CD14-positive monocyte (primary cell): ENCODE measurements around the gene LYPLAL1. TPM values are rescaled to one million over a fixed set of nuclear protein-coding genes. Genes with fewer than 3 reads are reported as not detected.

ENCODE experiments used
- DNase-seq, 3 donors: peaks; one replicate each; pipeline ENCODE4 v3.0.0-alpha.2; 2011 to 2022
- H2AFZ ChIP-seq: 2 replicates; pipeline ENCODE4 v1.6.0; 2012; ENCODE audit warnings: mild to moderate bottlenecking, low read depth, low read length, inconsistent platforms; ENCODE audit not compliant: insufficient read depth, poor library complexity, severe bottlenecking
- H3K27ac ChIP-seq, 2 donors: 1 replicate in 1 of 2; 2 replicates in 1 of 2; pipeline ENCODE4 v1.5.1; 2012 to 2013; ENCODE audit warnings: low read length in 2 of 2, control low read depth in 1 of 2, inconsistent platforms in 1 of 2, low read depth in 1 of 2, mild to moderate bottlenecking in 1 of 2
- H3K27me3 ChIP-seq, 2 donors: one replicate each; pipeline versions ENCODE4 v1.6.0 to v1.6.1; 2011 to 2013; ENCODE audit warnings: low read length in 2 of 2; ENCODE audit not compliant: control insufficient read depth in 2 of 2, insufficient read depth in 2 of 2
- H3K36me3 ChIP-seq, 2 donors: replicated peaks in 1 of 2; 1 replicate in 1 of 2; 2 replicates in 1 of 2; pipeline versions ENCODE4 v1.5.1 to v1.6.1; 2012 to 2013; ENCODE audit warnings: low read length in 2 of 2, control low read depth in 1 of 2, inconsistent platforms in 1 of 2, mild to moderate bottlenecking in 1 of 2; ENCODE audit not compliant: insufficient read depth in 2 of 2, control insufficient read depth in 1 of 2
- H3K4me1 ChIP-seq, 2 donors: 1 replicate in 1 of 2; 2 replicates in 1 of 2; pipeline versions ENCODE4 v1.5.1 to v1.6.1; 2012 to 2013; ENCODE audit warnings: low read length in 2 of 2, control low read depth in 1 of 2, inconsistent platforms in 1 of 2, mild to moderate bottlenecking in 1 of 2, moderate library complexity in 1 of 2; ENCODE audit not compliant: insufficient read depth in 2 of 2, control insufficient read depth in 1 of 2
- H3K4me2 ChIP-seq: replicated peaks from 2 replicates; pipeline ENCODE3; 2012; ENCODE audit warnings: low read length, moderate library complexity, mild to moderate bottlenecking; ENCODE audit not compliant: poor library complexity, severe bottlenecking; ENCODE audit errors: extremely low read depth
- H3K4me3 ChIP-seq, 3 experiments: fragments of 200-600 bp in 1 of 3; sonication (generic) in 1 of 3; replicated peaks in 1 of 3; 1 replicate in 2 of 3; 2 replicates in 1 of 3; pipeline ENCODE4 v1.5.1; 2011 to 2013; ENCODE audit warnings: low read length in 3 of 3, mild to moderate bottlenecking in 3 of 3, control low read depth in 2 of 3, low read depth in 2 of 3, inconsistent platforms in 1 of 3, moderate library complexity in 1 of 3
- H3K79me2 ChIP-seq: 2 replicates; pipeline ENCODE4 v1.6.0; 2012; ENCODE audit warnings: mild to moderate bottlenecking, control low read depth, inconsistent platforms, low read length, moderate library complexity; ENCODE audit not compliant: insufficient read depth
- H3K9ac ChIP-seq: 2 replicates; pipeline ENCODE4 v1.6.0; 2017; ENCODE audit warnings: low read length, mild to moderate bottlenecking; ENCODE audit not compliant: insufficient read depth, poor library complexity, severe bottlenecking
- H3K9me3 ChIP-seq, 2 donors: replicated peaks in 1 of 2; 1 replicate in 1 of 2; 2 replicates in 1 of 2; pipeline versions ENCODE4 v1.5.1 to v1.6.1; 2012 to 2013; ENCODE audit warnings: low read length in 2 of 2, control low read depth in 1 of 2; ENCODE audit not compliant: control insufficient read depth in 1 of 2, insufficient read depth in 1 of 2
- H4K20me1 ChIP-seq: 2 replicates; pipeline ENCODE4 v1.6.0; 2012; ENCODE audit warnings: mild to moderate bottlenecking, low read length, control low read depth, moderate library complexity; ENCODE audit not compliant: insufficient read depth
- H3K27ac Mint-ChIP-seq, 7 donors: one replicate each; pipeline ENCODE4 v1.8.0; 2020; ENCODE audit warnings: mild to moderate bottlenecking in 7 of 7, mixed read lengths in 7 of 7, moderate library complexity in 6 of 7, inconsistent platforms in 2 of 7
- H3K27me3 Mint-ChIP-seq, 3 donors: one replicate each; pipeline ENCODE4 v1.8.0; 2021 to 2022; ENCODE audit warnings: low read depth in 3 of 3, mild to moderate bottlenecking in 3 of 3, mixed read lengths in 3 of 3, moderate library complexity in 3 of 3, inconsistent platforms in 1 of 3
- H3K36me3 Mint-ChIP-seq, 2 donors: one replicate each; pipeline ENCODE4 v1.8.0; 2020; ENCODE audit warnings: mixed read lengths in 2 of 2, inconsistent platforms in 1 of 2, mild to moderate bottlenecking in 1 of 2
- H3K4me1 Mint-ChIP-seq: one replicate; pipeline ENCODE4 v1.8.0; 2020; ENCODE audit warnings: mild to moderate bottlenecking, mixed read lengths
- H3K4me3 Mint-ChIP-seq, 2 donors: one replicate each; pipeline ENCODE4 v1.8.0; 2020; ENCODE audit warnings: mild to moderate bottlenecking in 2 of 2, mixed read lengths in 2 of 2, moderate library complexity in 1 of 2
- H3K9me3 Mint-ChIP-seq, 7 donors: one replicate each; pipeline ENCODE4 v1.8.0; 2020 to 2022; ENCODE audit warnings: mixed read lengths in 7 of 7, mild to moderate bottlenecking in 6 of 7, moderate library complexity in 6 of 7, inconsistent platforms in 2 of 7
- WGBS: methylation state at CpG from one replicate; pipeline ENCODE4 v1.1.5; 2013; ENCODE audit warnings: missing lambda C conversion rate; ENCODE audit not compliant: insufficient coverage; 5-methylcytosine and 5-hydroxymethylcytosine counted together
- intact Hi-C, 2 donors: fragments of 100-400 bp; cut with micrococcal nuclease; formaldehyde crosslinking; loops; one replicate each; pipeline versions ENCODE4 v1.15.0 to v1.15.1; 2023
- polyA minus RNA-seq: library from RNA; depleted of rRNA, polyadenylated mRNA; stranded (reverse); fragments of >200 nt; gene quantifications from 2 replicates; pipeline ENCODE4 v1.2.3, GENCODE V29; 2012
- polyA plus RNA-seq, 3 donors: library from polyadenylated mRNA; depleted of rRNA in 1 of 3; unstranded in 2 of 3; stranded (reverse) in 1 of 3; fragments of 300-500 nt in 2 of 3; fragments of >200 nt in 1 of 3; fragmentation: Illumina TruSeq in 2 of 3; gene quantifications; 1 replicate in 2 of 3; 2 replicates in 1 of 3; pipeline ENCODE4 v1.2.3, GENCODE V29; 2012 to 2021
- total RNA-seq, 12 experiments: library from RNA in 1 of 12; stranded (reverse) in 1 of 12; fragments of 120-200 nt in 1 of 12; gene quantifications; one replicate each; pipeline ENCODE4 v1.2.4 and lab custom pipeline; 2013 to 2026; ENCODE audit warnings: mixed read lengths in 6 of 12, inconsistent platforms in 1 of 12
- TF ChIP-seq, protein P1 (sequence below): fragments of 200-600 bp; IDR thresholded peaks from one replicate; pipeline ENCODE4 v1.8.0; 2022; ENCODE audit warnings: antibody characterized with exemption, mild to moderate bottlenecking

LYPLAL1 gene
- 35.1 TPM for total RNA-seq (2013)
- polyA plus RNA-seq, result 10 to 100 TPM; 10.2 to 55.9 (median 36.1) TPM
- 4.4 and 5.0 TPM in 2 replicates for polyA minus RNA-seq
- total RNA-seq (lab: John Stamatoyannopoulos, UW), result 2.9 to 17.7 (median 8.8) reads per million in 11 experiments

DNA sequence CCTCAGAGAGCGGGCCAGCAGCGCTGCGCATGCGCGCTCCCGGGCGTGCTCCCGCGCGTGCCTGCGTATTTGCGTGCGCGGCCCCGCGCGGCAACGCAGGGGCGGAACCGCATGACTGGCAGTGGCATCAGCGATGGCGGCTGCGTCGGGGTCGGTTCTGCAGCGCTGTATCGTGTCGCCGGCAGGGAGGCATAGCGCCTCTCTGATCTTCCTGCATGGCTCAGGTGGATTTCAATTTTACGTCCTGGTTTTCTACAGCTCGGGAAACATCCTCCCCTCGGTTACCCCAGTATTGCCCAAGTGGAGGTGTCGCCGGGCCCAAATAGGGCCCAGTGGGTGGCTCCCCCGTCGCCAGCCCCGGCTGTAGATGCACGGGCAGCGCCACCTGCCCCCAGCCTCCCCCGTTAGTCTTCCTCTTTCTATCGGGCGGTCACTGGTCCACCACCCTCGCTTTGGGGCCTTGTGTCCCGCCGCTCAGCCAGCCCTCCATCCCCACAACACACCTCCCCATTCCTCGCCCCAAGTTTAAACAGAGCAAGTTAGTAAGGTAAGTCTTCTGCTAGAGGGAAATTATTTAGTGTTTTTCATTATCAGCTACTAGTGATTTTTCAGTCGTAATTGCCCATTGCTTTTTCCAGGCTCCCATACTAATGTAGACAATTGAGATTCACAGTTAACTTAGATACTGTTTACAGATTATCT, at the start of gene LYPLAL1:
LYPLAL1 (plus strand) TSS at position 121 of the 702 bp plus-strand sequence; CDS start at position 134, 13 bp downstream.
- H3K27me3 Mint-ChIP-seq, result peaks cover 0 to 1% (median 0%) of the 10 kb centered on the region in 3 donors
- H4K20me1 ChIP-seq, result no peaks in the 10 kb centered on the region
- peak within 1 kb of the TSS; percentile 95 to 99 for H3K4me3 Mint-ChIP-seq
- WGBS, result 0% methylated on average over 41 of the region's 48 CpGs
- H3K9ac ChIP-seq, result peak within 1 kb of the TSS; percentile 91
- H3K36me3 ChIP-seq, result no peaks in the 10 kb centered on the region
- H3K9me3 ChIP-seq, result no peaks in the 10 kb centered on the region
- H3K4me3 ChIP-seq, result peak within 1 kb of the TSS; percentile 56 to 83 (median 70)
- H3K79me2 ChIP-seq, result peaks cover 20% of the 10 kb centered on the region
- intact Hi-C loops, result loop anchor here (2.0 to 10.0 kb wide), 2 partner anchors 83 to 829 kb away; partner anchors contain the start of gene TGFB2 (in 1 of the 2)
- H3K4me2 ChIP-seq, result peak within 1 kb of the TSS; percentile 80
- peak within 1 kb of the TSS; percentile 82 to 95 for H3K27ac ChIP-seq
- peaks cover 19 to 29% of the 10 kb centered on the region in 2 donors for H3K4me1 ChIP-seq
- H2AFZ ChIP-seq, result peak within 1 kb of the TSS; percentile 87
- peak within 1 kb of the TSS; percentile 94 to 100 (median 97) for H3K27ac Mint-ChIP-seq
- H3K36me3 Mint-ChIP-seq, result peaks cover 15 to 25% of the 10 kb centered on the region in 2 donors
- TF ChIP-seq, protein P1, sequence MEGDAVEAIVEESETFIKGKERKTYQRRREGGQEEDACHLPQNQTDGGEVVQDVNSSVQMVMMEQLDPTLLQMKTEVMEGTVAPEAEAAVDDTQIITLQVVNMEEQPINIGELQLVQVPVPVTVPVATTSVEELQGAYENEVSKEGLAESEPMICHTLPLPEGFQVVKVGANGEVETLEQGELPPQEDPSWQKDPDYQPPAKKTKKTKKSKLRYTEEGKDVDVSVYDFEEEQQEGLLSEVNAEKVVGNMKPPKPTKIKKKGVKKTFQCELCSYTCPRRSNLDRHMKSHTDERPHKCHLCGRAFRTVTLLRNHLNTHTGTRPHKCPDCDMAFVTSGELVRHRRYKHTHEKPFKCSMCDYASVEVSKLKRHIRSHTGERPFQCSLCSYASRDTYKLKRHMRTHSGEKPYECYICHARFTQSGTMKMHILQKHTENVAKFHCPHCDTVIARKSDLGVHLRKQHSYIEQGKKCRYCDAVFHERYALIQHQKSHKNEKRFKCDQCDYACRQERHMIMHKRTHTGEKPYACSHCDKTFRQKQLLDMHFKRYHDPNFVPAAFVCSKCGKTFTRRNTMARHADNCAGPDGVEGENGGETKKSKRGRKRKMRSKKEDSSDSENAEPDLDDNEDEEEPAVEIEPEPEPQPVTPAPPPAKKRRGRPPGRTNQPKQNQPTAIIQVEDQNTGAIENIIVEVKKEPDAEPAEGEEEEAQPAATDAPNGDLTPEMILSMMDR, result peak; percentile 18
- no peaks in the 10 kb centered on the region for H3K27me3 ChIP-seq
- H3K4me1 Mint-ChIP-seq, result peaks cover 43% of the 10 kb centered on the region
- no peaks in the 10 kb centered on the region for H3K9me3 Mint-ChIP-seq
- peak; percentile 88 for DNase-seq

DNA sequence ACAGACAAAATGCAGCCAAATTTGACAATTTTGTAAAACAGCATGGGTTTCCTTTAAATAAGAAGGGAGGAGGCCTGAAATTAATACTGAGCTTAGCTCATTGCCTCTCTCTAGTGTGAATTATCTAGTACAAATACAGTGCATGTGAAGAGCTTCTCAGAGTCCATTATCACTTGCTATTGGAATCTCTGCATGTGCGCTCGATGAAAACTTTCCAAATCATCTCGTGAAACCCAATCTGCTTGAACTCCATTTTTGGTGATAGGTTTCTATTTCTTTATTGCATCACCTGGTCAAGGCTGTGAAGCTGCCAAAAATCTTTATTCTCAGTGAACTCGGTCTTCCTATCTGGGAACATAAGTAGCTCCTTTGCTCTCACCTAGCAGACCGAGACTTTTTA, 49.5 kb upstream of the LYPLAL1 start:
- Mint-ChIP-seq H3K36me3 (no peaks in the 10 kb centered on the region), H3K4me1 (peaks cover 26% of the 10 kb centered on the region), H3K9me3 (no peaks in the 10 kb centered on the region), H3K27ac (no peak overlapping the region), H3K27me3 (peaks cover 0 to 2% (median 0%) of the 10 kb centered on the region in 3 donors), H3K4me3 (no peak overlapping the region)
- Histone ChIP-seq H3K79me2 (no peaks in the 10 kb centered on the region), H3K9ac (no peak overlapping the region), H3K4me3 (no peak overlapping the region), H4K20me1 (no peaks in the 10 kb centered on the region), H3K4me2 (no peak overlapping the region), H3K27ac (no peak overlapping the region), H3K9me3 (no peaks in the 10 kb centered on the region), H3K36me3 (no peaks in the 10 kb centered on the region), H2AFZ (no peak overlapping the region), H3K4me1 (peaks cover 25 to 36% of the 10 kb centered on the region in 2 donors), H3K27me3 (no peaks in the 10 kb centered on the region)
- WGBS, result no CpG with 5 or more reads among the region's 5 CpGs
- DNase-seq, result no peak
- intact Hi-C loops, result no loop called here
- TF ChIP-seq, protein P1, result no peak
